Suprapubic skin (tissue), 4 donors: ENCODE data around the gene ZNF681. TPM values are rescaled to one million over a fixed set of nuclear protein-coding genes. Genes with fewer than 3 reads are reported as not detected.

Experiments
- DNase-seq, 2 donors: peaks; one replicate each; pipeline ENCODE4 v3.0.0-alpha.2; 2019; ENCODE audit warnings: low spot score in 2 of 2
- H3K27ac ChIP-seq: fragments of 200-600 bp; sonication (generic); one replicate; pipeline ENCODE4 v1.5.1; 2019
- H3K27me3 ChIP-seq: fragments of 200-600 bp; sonication (generic); one replicate; pipeline ENCODE4 v1.5.1; 2019
- H3K36me3 ChIP-seq: fragments of 200-600 bp; sonication (generic); one replicate; pipeline ENCODE4 v1.5.1; 2019
- H3K4me1 ChIP-seq: fragments of 200-600 bp; sonication (generic); one replicate; pipeline ENCODE4 v1.5.1; 2019
- H3K4me3 ChIP-seq: fragments of 200-600 bp; sonication (generic); one replicate; pipeline ENCODE4 v1.5.1; 2019; ENCODE audit warnings: mild to moderate bottlenecking
- H3K9me3 ChIP-seq: fragments of 200-600 bp; sonication (generic); one replicate; pipeline ENCODE4 v1.5.1; 2019
- CTCF ChIP-seq, 2 donors: fragments of 200-600 bp in 1 of 2; fragments of 450-650 bp in 1 of 2; sonication (generic) in 1 of 2; IDR thresholded peaks; one replicate each; pipeline ENCODE4 v1.5.1; 2016 to 2019; ENCODE audit warnings: antibody characterized with exemption in 2 of 2, mild to moderate bottlenecking in 1 of 2, moderate library complexity in 1 of 2
- EP300 ChIP-seq: sonication (generic); formaldehyde crosslinking; IDR thresholded peaks from one replicate; pipeline ENCODE4 v1.6.1; 2017; ENCODE audit warnings: antibody characterized with exemption
- POLR2A ChIP-seq, 2 donors: fragments of 450-650 bp; IDR thresholded peaks; one replicate each; pipeline ENCODE4 v1.6.1; 2017; ENCODE audit warnings: antibody characterized with exemption in 2 of 2, mild to moderate bottlenecking in 2 of 2, moderate library complexity in 2 of 2
- POLR2AphosphoS5 ChIP-seq, 3 donors: sonication (generic); formaldehyde crosslinking; IDR thresholded peaks; one replicate each; pipeline ENCODE4 v1.6.1; 2017; ENCODE audit warnings: antibody characterized with exemption in 3 of 3
- WGBS: methylation state at CpG from one replicate; pipeline ENCODE4 v1.1.5; 2018; 5-methylcytosine and 5-hydroxymethylcytosine counted together
- total RNA-seq, 4 donors: library from RNA; depleted of rRNA; stranded (reverse); fragments of >200 nt; gene quantifications; one replicate each; pipeline ENCODE4 v1.1.0, GENCODE V29; 2016

Gene ZNF681
- total RNA-seq, result 1 to 10 TPM; 2.5 to 5.9 (median 2.7) TPM

- peak within 1 kb of the TSS; percentile 71 for H3K4me3 ChIP-seq
- H3K9me3 ChIP-seq, result no peaks in the 10 kb centered on the region
- H3K36me3 ChIP-seq, result peaks cover 4% of the 10 kb centered on the region
- no peaks in the 10 kb centered on the region for H3K27me3 ChIP-seq
- WGBS, result 1% methylated on average over 35 of the region's 44 CpGs
- H3K4me1 ChIP-seq, result peaks cover 10% of the 10 kb centered on the region
- peak within 1 kb of the TSS; percentile 86 for H3K27ac ChIP-seq
- peak; percentile 95 for DNase-seq
- TF ChIP-seq EP300, result no peak
- peak in 1 of 2 donors; percentile 36 for TF ChIP-seq POLR2A (IDR thresholded peaks at IDR 0.05)
- TF ChIP-seq POLR2AphosphoS5 (IDR thresholded peaks at IDR 0.05), result peak in 1 of 3 donors; percentile 25
These were observed at the start of gene ZNF681 for GRCh38 chr19:23758187-23759074. Gene ZNF681 (minus strand): TSS chr19:23758891. CDS start chr19:23758749, 142 bp downstream.

- no peak overlapping the region for H3K27ac ChIP-seq
- no peaks in the 10 kb centered on the region for H3K36me3 ChIP-seq
- H3K27me3 ChIP-seq, result no peaks in the 10 kb centered on the region
- WGBS, result 63% methylated on average over 4 of the region's 4 CpGs
- no peak for DNase-seq
- H3K4me1 ChIP-seq, result no peaks in the 10 kb centered on the region
- H3K4me3 ChIP-seq, result no peak overlapping the region
- no peaks in the 10 kb centered on the region for H3K9me3 ChIP-seq
- TF ChIP-seq CTCF (IDR thresholded peaks at IDR 0.05) (no peak), POLR2AphosphoS5 (IDR thresholded peaks at IDR 0.05) (no peak), POLR2A (IDR thresholded peaks at IDR 0.05) (no peak), EP300 (no peak)
These were observed 46.0 kb upstream of the ZNF681 start for GRCh38 chr19:23804676-23805075.

- Histone ChIP-seq H3K4me3 (no peak overlapping the region), H3K27ac (no peak overlapping the region), H3K27me3 (no peaks in the 10 kb centered on the region), H3K4me1 (no peaks in the 10 kb centered on the region), H3K36me3 (no peaks in the 10 kb centered on the region), H3K9me3 (no peaks in the 10 kb centered on the region)
- TF ChIP-seq CTCF (IDR thresholded peaks at IDR 0.05), result no peak
- no peak for TF ChIP-seq POLR2AphosphoS5 (IDR thresholded peaks at IDR 0.05)
- no peak for TF ChIP-seq EP300
- no peak for TF ChIP-seq POLR2A (IDR thresholded peaks at IDR 0.05)
- DNase-seq, result no peak
These were observed 43.6 kb upstream of the ZNF681 start for GRCh38 chr19:23802290-23802689.

- no peak overlapping the region for H3K4me3 ChIP-seq
- H3K36me3 ChIP-seq, result no peaks in the 10 kb centered on the region
- DNase-seq, result no peak
- no peak for TF ChIP-seq POLR2AphosphoS5 (IDR thresholded peaks at IDR 0.05)
- no peak for TF ChIP-seq POLR2A (IDR thresholded peaks at IDR 0.05)
- TF ChIP-seq EP300, result no peak
- TF ChIP-seq CTCF (IDR thresholded peaks at IDR 0.05), result no peak
- 62% methylated on average over 1 of the region's 1 CpG for WGBS
- no peak overlapping the region for H3K27ac ChIP-seq
- no peaks in the 10 kb centered on the region for H3K4me1 ChIP-seq
- H3K9me3 ChIP-seq, result no peaks in the 10 kb centered on the region
- no peaks in the 10 kb centered on the region for H3K27me3 ChIP-seq
These were observed 43.1 kb upstream of the ZNF681 start for GRCh38 chr19:23801803-23802202.

- TF ChIP-seq POLR2AphosphoS5 (IDR thresholded peaks at IDR 0.05) (no peak), POLR2A (IDR thresholded peaks at IDR 0.05) (no peak), EP300 (no peak), CTCF (IDR thresholded peaks at IDR 0.05) (no peak)
- H3K36me3 ChIP-seq, result no peaks in the 10 kb centered on the region
- no peaks in the 10 kb centered on the region for H3K9me3 ChIP-seq
- no peak overlapping the region for H3K27ac ChIP-seq
- no peak overlapping the region for H3K4me3 ChIP-seq
- no peaks in the 10 kb centered on the region for H3K27me3 ChIP-seq
- H3K4me1 ChIP-seq, result no peaks in the 10 kb centered on the region
- no peak for DNase-seq
These were observed 42.2 kb upstream of the ZNF681 start for GRCh38 chr19:23800868-23801267.
